H9 (cell line): ENCODE results near the gene PLD5. TPM values are rescaled to one million over a fixed set of nuclear protein-coding genes. Genes with fewer than 3 reads are reported as not detected.
A peak's percentile ranks its signal among the peaks of the same experiment; 100 is the strongest.
"Not testable (repeated sequence)": the region's sequence is repeated elsewhere in the genome, so short reads cannot be mapped to it uniquely, and the experiment has no call there.

Experiments used
- DNase-seq: peaks from one replicate; pipeline ENCODE4 v3.0.0-alpha.2; 2017
- H2AFZ ChIP-seq: one replicate; pipeline ENCODE4 v1.6.1; 2013; ENCODE audit warnings: mild to moderate bottlenecking, low read length, control low read depth, moderate library complexity
- H2AK5ac ChIP-seq: 2 replicates; pipeline ENCODE4 v1.6.1; 2013; ENCODE audit warnings: low read length, control low read depth, mixed read lengths; ENCODE audit not compliant: insufficient read length
- H2BK120ac ChIP-seq: one replicate; pipeline ENCODE4 v1.6.1; 2013; ENCODE audit warnings: low read depth, mild to moderate bottlenecking, low read length, control low read depth, inconsistent platforms; ENCODE audit not compliant: poor library complexity, severe bottlenecking
- H2BK12ac ChIP-seq: 2 replicates; pipeline ENCODE4 v1.6.1; 2013; ENCODE audit warnings: low read length, control low read depth, mixed read lengths, low read depth; ENCODE audit not compliant: insufficient read length
- H2BK15ac ChIP-seq: 2 replicates; pipeline ENCODE4 v1.6.1; 2013; ENCODE audit warnings: low read depth, low read length, control low read depth
- H2BK20ac ChIP-seq: one replicate; pipeline ENCODE4 v1.6.1; 2013; ENCODE audit warnings: low read depth, mild to moderate bottlenecking, low read length, control low read depth, inconsistent platforms; ENCODE audit not compliant: poor library complexity, severe bottlenecking
- H2BK5ac ChIP-seq: 2 replicates; pipeline ENCODE4 v1.6.1; 2013; ENCODE audit warnings: low read length, control low read depth, mixed read lengths; ENCODE audit not compliant: insufficient read length
- H3K14ac ChIP-seq: 2 replicates; pipeline ENCODE4 v1.6.1; 2013; ENCODE audit warnings: low read length, control low read depth; ENCODE audit not compliant: insufficient read depth
- H3K18ac ChIP-seq: 2 replicates; pipeline ENCODE4 v1.6.1; 2013; ENCODE audit warnings: low read depth, mild to moderate bottlenecking, mixed read lengths, low read length, control low read depth; ENCODE audit not compliant: insufficient read length
- H3K23ac ChIP-seq: 2 replicates; pipeline ENCODE4 v1.6.1; 2013; ENCODE audit warnings: low read length, control low read depth, mixed read lengths, low read depth; ENCODE audit not compliant: insufficient read length
- H3K23me2 ChIP-seq: 2 replicates; pipeline ENCODE4 v1.6.1; 2013; ENCODE audit warnings: low read depth, mild to moderate bottlenecking, mixed read lengths, low read length, control low read depth; ENCODE audit not compliant: insufficient read length, poor library complexity, severe bottlenecking
- H3K27ac ChIP-seq: 2 replicates; pipeline ENCODE4 v1.5.1; 2013; ENCODE audit warnings: low read length, control low read depth, mixed read lengths, low read depth; ENCODE audit not compliant: insufficient read length
- H3K27me3 ChIP-seq: 2 replicates; pipeline ENCODE4 v1.6.1; 2013; ENCODE audit warnings: low read length, control low read depth, inconsistent platforms; ENCODE audit not compliant: insufficient read depth
- H3K4ac ChIP-seq: 2 replicates; pipeline ENCODE4 v1.6.1; 2013; ENCODE audit warnings: low read depth, mild to moderate bottlenecking, control low read depth, inconsistent platforms, low read length, moderate library complexity
- H3K4me1 ChIP-seq: 2 replicates; pipeline ENCODE4 v1.6.1; 2013; ENCODE audit warnings: low read length, control low read depth, inconsistent platforms; ENCODE audit not compliant: insufficient read depth
- H3K4me2 ChIP-seq: 2 replicates; pipeline ENCODE4 v1.6.1; 2013; ENCODE audit warnings: low read length, control low read depth, mixed read lengths; ENCODE audit not compliant: insufficient read length, insufficient read depth
- H3K56ac ChIP-seq: 2 replicates; pipeline ENCODE4 v1.6.1; 2013; ENCODE audit warnings: low read depth, mild to moderate bottlenecking, mixed read lengths, low read length, control low read depth; ENCODE audit not compliant: insufficient read length
- H3K79me1 ChIP-seq: 2 replicates; pipeline ENCODE4 v1.6.1; 2013; ENCODE audit warnings: low read depth, mild to moderate bottlenecking, moderate library complexity, low read length, control low read depth, inconsistent platforms; ENCODE audit not compliant: insufficient read depth, poor library complexity, severe bottlenecking
- H3K79me2 ChIP-seq: 2 replicates; pipeline ENCODE4 v1.6.1; 2013; ENCODE audit warnings: low read length, control low read depth, inconsistent platforms; ENCODE audit not compliant: insufficient read depth
- H3K9ac ChIP-seq: 2 replicates; pipeline ENCODE4 v1.6.1; 2013; ENCODE audit warnings: low read length, control low read depth, mixed read lengths; ENCODE audit not compliant: insufficient read length; ENCODE audit errors: extremely low read depth
- H3K9me3 ChIP-seq: one replicate; pipeline ENCODE4 v1.6.1; 2013; ENCODE audit warnings: low read depth, low read length, inconsistent platforms; ENCODE audit not compliant: control insufficient read depth
- H3T11ph ChIP-seq: one replicate; pipeline ENCODE4 v1.6.1; 2013; ENCODE audit warnings: mild to moderate bottlenecking, low read length, control low read depth, inconsistent platforms
- H4K20me1 ChIP-seq: one replicate; pipeline ENCODE4 v1.6.1; 2013; ENCODE audit not compliant: control insufficient read depth, insufficient read length, insufficient read depth
- H4K5ac ChIP-seq: 2 replicates; pipeline ENCODE4 v1.6.1; 2013; ENCODE audit warnings: low read depth, mild to moderate bottlenecking, mixed read lengths, low read length, control low read depth; ENCODE audit not compliant: insufficient read length
- H4K8ac ChIP-seq: replicated peaks from 2 replicates; pipeline ENCODE4 v1.6.1; 2013; ENCODE audit warnings: low read length, control low read depth, mixed read lengths, low read depth; ENCODE audit not compliant: insufficient read length
- H4K91ac ChIP-seq: 2 replicates; pipeline ENCODE4 v1.6.1; 2013; ENCODE audit warnings: low read depth, mild to moderate bottlenecking, moderate library complexity, mixed read lengths, low read length, control low read depth; ENCODE audit not compliant: insufficient read length
- H3K27ac Mint-ChIP-seq, 3 experiments: 2 replicates in 2 of 3; 3 replicates in 1 of 3; pipeline ENCODE4 v1.8.0; 2020 to 2021; ENCODE audit warnings: mixed read lengths in 3 of 3, mild to moderate bottlenecking in 1 of 3, moderate library complexity in 1 of 3
- H3K27me3 Mint-ChIP-seq: 2 replicates; pipeline ENCODE4 v1.8.0; 2021; ENCODE audit warnings: low read depth, mild to moderate bottlenecking, moderate library complexity, mixed read lengths
- H3K36me3 Mint-ChIP-seq, 3 experiments: 2 replicates in 2 of 3; 3 replicates in 1 of 3; pipeline ENCODE4 v1.8.0; 2020 to 2021; ENCODE audit warnings: low read depth in 3 of 3, mixed read lengths in 3 of 3; ENCODE audit not compliant: insufficient read depth in 1 of 3
- H3K4me1 Mint-ChIP-seq, 2 experiments: 2 replicates each; pipeline ENCODE4 v1.8.0; 2020; ENCODE audit warnings: mixed read lengths in 2 of 2
- H3K4me3 Mint-ChIP-seq, 2 experiments: 2 replicates in 1 of 2; 3 replicates in 1 of 2; pipeline ENCODE4 v1.8.0; 2020 to 2021; ENCODE audit warnings: mild to moderate bottlenecking in 2 of 2, mixed read lengths in 2 of 2, moderate library complexity in 1 of 2
- H3K9me3 Mint-ChIP-seq, 2 experiments: 2 replicates in 1 of 2; 3 replicates in 1 of 2; pipeline ENCODE4 v1.8.0; 2020; ENCODE audit warnings: mild to moderate bottlenecking in 2 of 2, mixed read lengths in 2 of 2, moderate library complexity in 1 of 2
- WGBS: extraction: QIAGEN DNeasy Blood & Tissue Kit; methylation state at CpG from one replicate; pipeline ENCODE4 v1.1.7; 2013; ENCODE audit warnings: missing lambda C conversion rate, low lambda C conversion rate, mixed read lengths; ENCODE audit not compliant: insufficient read length; ENCODE audit errors: extremely low coverage; 5-methylcytosine and 5-hydroxymethylcytosine counted together
- total RNA-seq: library from RNA; stranded (reverse); gene quantifications from 2 replicates; pipeline ENCODE4 v1.2.1, GENCODE V29; 2021
- TF ChIP-seq, protein P1 (sequence below): fragments of 200-600 bp; sonication (generic); conservative IDR thresholded peaks from 3 replicates; pipeline ENCODE4 v1.8.0; 2021; ENCODE audit warnings: antibody characterized with exemption, mild to moderate bottlenecking

The PLD5 gene
- total RNA-seq, 1 experiment from 2014 or later: 5.2 TPM

- H2AFZ ChIP-seq: no peak overlapping the region
- no peaks in the 10 kb centered on the region for H3K36me3 Mint-ChIP-seq
- peaks cover 14 to 31% of the 10 kb centered on the region in 2 experiments for H3K4me1 Mint-ChIP-seq
- no CpG with 5 or more reads among the region's 4 CpGs for WGBS
- H2BK5ac ChIP-seq: no peak overlapping the region
- no peak overlapping the region for H2BK12ac ChIP-seq
- peak overlapping the region in 2 of 3 experiments; percentile 6 to 53; a peak in 5 of 7 replicates for H3K27ac Mint-ChIP-seq
- H3K56ac ChIP-seq: no peak overlapping the region
- no peaks in the 10 kb centered on the region for H3K9me3 Mint-ChIP-seq
- no peaks in the 10 kb centered on the region; the same call in 1 of the 2 replicates for H3K4me1 ChIP-seq
- H2AK5ac ChIP-seq: no peak overlapping the region
- no peak overlapping the region for H3K4me3 Mint-ChIP-seq
- no peak overlapping the region for H3K9ac ChIP-seq
- H3K27ac ChIP-seq: no peak overlapping the region
- DNase-seq: no peak
- no peak overlapping the region for H3T11ph ChIP-seq
- no peak overlapping the region for H3K4ac ChIP-seq
- H4K8ac ChIP-seq: no peak overlapping the region
- H3K9me3 ChIP-seq: no peaks in the 10 kb centered on the region
- no peaks in the 10 kb centered on the region for H3K79me2 ChIP-seq
- no peak overlapping the region for H2BK15ac ChIP-seq
- H4K20me1 ChIP-seq: no peaks in the 10 kb centered on the region
- H3K23ac ChIP-seq: no peak overlapping the region
- H3K27me3 Mint-ChIP-seq: no peaks in the 10 kb centered on the region
- no peak overlapping the region for H2BK120ac ChIP-seq
- no peak overlapping the region for H3K18ac ChIP-seq
- H3K23me2 ChIP-seq: no peaks in the 10 kb centered on the region
- no peak overlapping the region for H3K14ac ChIP-seq
- H2BK20ac ChIP-seq: no peak overlapping the region
- H3K4me2 ChIP-seq: no peak overlapping the region
- H4K5ac ChIP-seq: no peak overlapping the region
- H4K91ac ChIP-seq: no peak overlapping the region
- H3K79me1 ChIP-seq: no peaks in the 10 kb centered on the region
- no peaks in the 10 kb centered on the region for H3K27me3 ChIP-seq
- TF ChIP-seq, protein P1, sequence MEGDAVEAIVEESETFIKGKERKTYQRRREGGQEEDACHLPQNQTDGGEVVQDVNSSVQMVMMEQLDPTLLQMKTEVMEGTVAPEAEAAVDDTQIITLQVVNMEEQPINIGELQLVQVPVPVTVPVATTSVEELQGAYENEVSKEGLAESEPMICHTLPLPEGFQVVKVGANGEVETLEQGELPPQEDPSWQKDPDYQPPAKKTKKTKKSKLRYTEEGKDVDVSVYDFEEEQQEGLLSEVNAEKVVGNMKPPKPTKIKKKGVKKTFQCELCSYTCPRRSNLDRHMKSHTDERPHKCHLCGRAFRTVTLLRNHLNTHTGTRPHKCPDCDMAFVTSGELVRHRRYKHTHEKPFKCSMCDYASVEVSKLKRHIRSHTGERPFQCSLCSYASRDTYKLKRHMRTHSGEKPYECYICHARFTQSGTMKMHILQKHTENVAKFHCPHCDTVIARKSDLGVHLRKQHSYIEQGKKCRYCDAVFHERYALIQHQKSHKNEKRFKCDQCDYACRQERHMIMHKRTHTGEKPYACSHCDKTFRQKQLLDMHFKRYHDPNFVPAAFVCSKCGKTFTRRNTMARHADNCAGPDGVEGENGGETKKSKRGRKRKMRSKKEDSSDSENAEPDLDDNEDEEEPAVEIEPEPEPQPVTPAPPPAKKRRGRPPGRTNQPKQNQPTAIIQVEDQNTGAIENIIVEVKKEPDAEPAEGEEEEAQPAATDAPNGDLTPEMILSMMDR: no peak
Observed at GRCh38 chr1:242184955-242185354, 339.5 kb downstream of the PLD5 start.

GRCh38 chr1:242179767-242180166 lies 344.7 kb downstream of the PLD5 start:
- no CpG with 5 or more reads among the region's 5 CpGs for WGBS
- H3K27ac Mint-ChIP-seq: peak overlapping the region in 1 of 3 experiments; percentile 67; a peak in 1 of 7 replicates
- H3K27me3 ChIP-seq: not testable (repeated sequence)

More at GRCh38 chr1:242179767-242180166, 344.7 kb downstream of the PLD5 start:
- not testable (repeated sequence) for H3K9me3 ChIP-seq, H2BK20ac ChIP-seq, H2BK12ac ChIP-seq, H3T11ph ChIP-seq, H3K23me2 ChIP-seq, H2BK5ac ChIP-seq, H3K4me2 ChIP-seq, DNase-seq, H2BK15ac ChIP-seq, H3K79me2 ChIP-seq, H3K23ac ChIP-seq, H3K27me3 Mint-ChIP-seq, H3K4ac ChIP-seq, H3K18ac ChIP-seq, H3K9ac ChIP-seq, H2AK5ac ChIP-seq, H4K5ac ChIP-seq, H3K27ac ChIP-seq, H4K8ac ChIP-seq, H3K56ac ChIP-seq, H3K79me1 ChIP-seq, H4K20me1 ChIP-seq, H3K14ac ChIP-seq, H2AFZ ChIP-seq, H2BK120ac ChIP-seq, H4K91ac ChIP-seq
- Mint-ChIP-seq H3K36me3 (peaks cover 13 to 22% (median 13%) of the 10 kb centered on the region in 3 experiments), H3K4me1 (peaks cover 24 to 37% of the 10 kb centered on the region in 2 experiments), H3K9me3 (peaks cover 11 to 21% of the 10 kb centered on the region in 2 experiments; a peak in 4 of 5 replicates), H3K4me3 (peak overlapping the region in 1 of 2 experiments; percentile 50; a peak in 1 of 5 replicates)
- peaks cover 11% of the 10 kb centered on the region; the same call in 1 of the 2 replicates for H3K4me1 ChIP-seq
